HG03571 (cell line): ENCODE data around the gene NBDY.

ENCODE experiments used
- ATAC-seq: cut with Tn5 transposase; IDR thresholded peaks from one replicate; pipeline ENCODE4 v1.9.1; 2021; ENCODE audit not compliant: unreplicated experiment

NBDY gene

DNA sequence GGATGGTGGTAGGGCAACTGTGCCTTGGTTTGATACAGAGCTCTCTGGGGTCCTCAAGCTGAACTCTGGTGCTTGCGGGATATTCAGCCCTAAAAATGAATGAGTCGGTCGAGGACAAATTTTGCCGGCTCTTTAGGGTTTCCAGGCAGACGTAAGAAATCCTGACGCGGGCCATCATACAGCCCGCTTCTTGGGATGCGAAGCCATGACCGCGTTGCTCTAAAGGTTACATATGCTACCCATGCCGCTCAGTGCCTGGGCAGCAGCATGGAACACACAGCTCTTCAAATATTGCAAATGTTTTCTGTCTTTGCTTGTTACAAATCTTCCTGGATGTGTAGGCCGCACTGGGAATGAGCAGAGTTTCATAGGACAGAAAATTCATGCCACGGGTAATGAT is 55.6 kb downstream of the NBDY start:
- ATAC-seq, result no peak

DNA sequence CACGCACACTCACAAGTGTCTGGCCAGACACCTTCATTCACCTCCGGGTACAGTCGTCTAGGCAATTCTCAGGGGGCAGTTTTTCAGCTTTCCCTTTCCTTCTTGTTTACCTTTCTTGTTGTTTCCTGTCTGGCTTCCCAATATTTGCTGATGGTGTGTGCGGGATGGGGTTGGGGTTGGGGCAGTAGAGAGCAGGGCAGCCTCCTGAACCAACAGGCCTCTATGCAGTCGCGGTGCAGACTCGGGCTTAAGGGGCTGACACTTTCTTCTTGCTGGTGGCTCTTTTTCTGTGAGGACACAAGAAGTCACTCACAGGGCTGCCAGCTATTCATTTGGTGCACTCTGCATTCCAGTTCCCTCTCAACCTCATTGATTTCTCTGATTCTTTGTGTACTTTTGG is 56.4 kb downstream of the NBDY start:
- ATAC-seq, result no peak

- no peak for ATAC-seq
Measured at GRCh38 chrX:56786889-56787733, 58.1 kb downstream of the NBDY start.

DNA sequence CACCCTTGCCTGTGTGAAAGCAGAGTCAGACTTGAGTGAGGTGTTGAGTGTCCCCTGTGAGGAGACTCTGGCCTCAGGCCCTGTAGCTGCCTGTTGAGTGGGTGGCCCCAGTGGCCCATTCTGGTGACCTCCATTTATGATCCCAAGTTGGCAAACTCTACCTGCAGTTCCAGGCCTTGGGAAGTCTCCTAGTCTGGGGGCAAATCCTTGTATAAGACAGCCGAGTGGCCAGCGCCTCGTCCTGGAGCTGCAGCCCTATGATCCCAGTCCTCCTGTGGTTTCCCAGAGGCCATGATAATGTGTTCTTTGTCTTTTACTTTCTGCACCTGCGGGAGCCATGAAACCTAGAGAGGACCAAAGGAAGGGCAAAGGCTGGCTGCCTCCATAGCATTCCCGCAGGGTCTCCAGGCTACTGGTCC is 58.7 kb downstream of the NBDY start:
- no peak for ATAC-seq

- no peak for ATAC-seq
Measured at GRCh38 chrX:56788229-56788628, 59.2 kb downstream of the NBDY start.

- ATAC-seq, result no peak
Measured at GRCh38 chrX:56788717-56789122, 59.7 kb downstream of the NBDY start.

GRCh38 chrX:56789518-56790070 is 60.6 kb downstream of the NBDY start:
- ATAC-seq, result no peak

DNA sequence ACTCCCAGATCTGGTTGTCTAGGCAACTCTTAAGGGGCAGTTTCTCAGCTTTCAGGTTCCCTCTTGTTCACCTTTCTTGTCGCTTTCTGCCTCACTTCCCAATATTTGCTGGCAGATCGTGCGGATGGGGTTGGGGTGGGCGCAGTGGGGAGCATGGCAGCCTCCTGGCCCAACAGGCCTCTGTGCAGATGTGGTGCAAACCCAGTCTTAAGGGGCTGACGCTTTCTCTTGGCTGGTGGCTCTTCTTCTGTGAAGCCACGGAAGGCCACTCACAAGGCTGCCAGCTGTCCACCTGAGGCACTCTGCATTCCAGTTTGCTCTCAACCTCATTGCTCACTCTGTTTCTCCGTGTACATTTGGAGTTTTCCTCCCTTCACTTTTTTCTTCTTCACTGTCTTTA is 61.7 kb downstream of the NBDY start:
- ATAC-seq, result no peak

DNA sequence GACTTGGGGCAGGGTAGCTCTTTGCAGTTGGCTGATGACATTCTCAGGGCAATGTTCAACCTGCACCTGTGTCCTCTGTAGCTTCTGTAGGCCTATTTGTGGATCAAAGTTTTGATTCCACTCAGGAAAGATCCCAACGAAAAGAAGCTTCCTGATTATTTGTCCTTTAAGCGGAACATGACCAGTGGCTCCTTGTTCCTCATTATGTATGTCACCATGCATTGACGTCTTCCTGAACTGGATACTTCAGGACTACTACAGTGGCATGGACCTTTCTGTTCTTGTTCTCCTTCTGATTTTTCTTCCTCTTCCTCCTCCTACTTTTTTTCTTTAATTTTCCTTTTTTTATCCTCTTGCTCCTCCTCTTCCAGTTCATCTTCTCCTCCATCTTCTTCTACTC is 62.4 kb downstream of the NBDY start:
- no peak for ATAC-seq

DNA sequence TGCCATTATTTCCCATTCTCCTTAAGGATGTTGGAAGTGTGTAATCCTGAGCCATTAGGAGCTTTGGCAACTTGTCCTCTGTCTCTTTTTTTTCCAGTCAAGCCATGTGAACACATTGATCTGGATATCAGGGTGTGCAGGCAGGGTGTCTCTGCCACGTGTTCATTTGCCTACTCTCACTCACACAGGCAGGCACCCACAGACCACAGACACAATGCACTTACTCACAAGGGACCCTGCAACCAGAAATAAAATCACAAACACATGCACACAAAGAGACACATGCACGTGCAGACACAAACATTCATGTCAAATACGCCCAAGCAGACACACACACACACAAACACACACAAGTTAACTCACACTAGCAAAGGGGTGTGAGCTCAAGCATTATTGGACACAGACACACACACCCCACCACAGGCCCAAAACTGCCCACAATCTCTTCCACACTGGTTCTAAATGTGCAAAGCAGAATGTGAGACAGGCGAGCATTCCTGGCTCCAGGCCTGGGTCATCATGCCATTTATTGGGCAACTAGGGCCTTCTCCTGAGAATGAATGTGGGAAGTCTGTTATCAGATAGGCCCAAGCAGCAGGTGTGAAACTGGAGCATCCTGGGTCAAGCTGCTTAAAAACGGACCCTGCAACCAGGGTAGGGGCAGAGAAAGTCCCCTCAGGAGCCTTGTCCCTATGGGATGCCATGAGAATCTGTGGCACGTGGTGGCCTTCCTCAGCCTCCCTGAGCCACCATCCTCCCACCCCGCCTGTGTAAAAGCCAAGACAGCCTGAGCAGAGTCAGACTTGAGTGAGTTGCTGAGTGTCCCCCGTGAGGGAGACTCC is 63.4 kb downstream of the NBDY start:
- ATAC-seq, result no peak

GRCh38 chrX:56793112-56793430 is 64.0 kb downstream of the NBDY start:
- no peak for ATAC-seq

GRCh38 chrX:56793521-56794320 is 64.7 kb downstream of the NBDY start:
- no peak for ATAC-seq

- ATAC-seq, result no peak
Measured at GRCh38 chrX:56794404-56795230, 65.6 kb downstream of the NBDY start.

DNA sequence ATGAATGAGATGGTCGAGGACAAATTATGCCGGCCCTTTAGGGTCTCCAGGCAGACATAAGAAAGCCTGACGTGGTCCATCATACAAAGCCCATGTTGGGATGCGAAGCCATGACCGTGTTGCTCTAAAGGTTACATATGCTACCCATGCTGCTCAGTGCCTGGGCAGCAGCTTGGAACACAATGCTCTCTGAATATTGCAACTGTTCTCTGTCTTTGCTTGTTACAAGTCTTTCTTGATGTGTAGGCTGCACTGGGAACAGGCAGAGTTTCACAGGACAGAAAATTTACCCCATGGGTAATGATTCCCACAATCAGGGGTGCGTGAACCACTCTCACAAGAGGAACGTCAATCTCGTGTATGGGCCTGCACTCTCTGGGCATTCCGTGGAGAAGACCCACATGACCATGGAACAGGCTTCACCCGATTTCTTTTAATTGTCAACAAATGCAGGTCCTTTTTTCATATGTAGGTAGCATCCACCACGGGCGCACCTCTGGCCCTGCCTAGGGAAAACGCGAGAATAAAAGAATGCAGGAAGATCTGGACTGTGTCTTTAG is 66.3 kb downstream of the NBDY start:
- no peak for ATAC-seq

GRCh38 chrX:56796641-56797395 is 67.8 kb downstream of the NBDY start:
- no peak for ATAC-seq

DNA sequence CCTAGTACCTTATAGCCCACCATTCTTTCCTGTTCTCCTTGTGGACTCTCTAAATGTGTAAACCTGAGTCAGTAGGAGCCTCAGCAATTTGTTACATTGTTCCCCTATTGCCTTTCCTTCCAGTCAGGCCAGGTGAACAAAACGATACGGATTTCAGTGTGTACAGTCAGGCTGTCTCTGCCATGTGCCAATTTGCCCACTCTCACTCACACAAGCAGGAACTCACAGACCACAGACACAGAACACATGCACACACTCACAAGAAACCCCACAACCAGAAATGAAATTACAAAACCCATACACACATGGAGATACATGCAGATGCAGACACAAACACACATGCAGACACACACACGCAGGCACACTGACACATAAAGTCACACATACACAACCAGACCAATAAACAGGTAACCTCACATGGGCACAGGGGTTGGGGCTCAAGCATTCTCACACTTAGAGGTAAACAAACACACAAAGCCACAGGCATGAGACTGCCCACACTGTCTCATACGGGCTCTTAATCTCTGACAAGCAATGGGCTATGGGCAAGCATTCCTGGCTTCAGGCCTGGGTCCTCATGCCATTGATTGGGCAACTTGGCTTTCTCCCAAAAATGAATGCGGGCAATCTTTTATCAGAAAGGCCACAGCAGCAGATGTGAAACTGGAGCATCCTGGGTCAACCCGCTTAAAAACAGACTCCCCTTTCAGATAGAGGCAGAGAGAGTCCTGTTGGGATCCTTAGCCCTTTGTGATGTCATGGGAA is 68.7 kb downstream of the NBDY start:
- ATAC-seq, result no peak

GRCh38 chrX:56798339-56798711 is 69.3 kb downstream of the NBDY start:
- no peak for ATAC-seq

DNA sequence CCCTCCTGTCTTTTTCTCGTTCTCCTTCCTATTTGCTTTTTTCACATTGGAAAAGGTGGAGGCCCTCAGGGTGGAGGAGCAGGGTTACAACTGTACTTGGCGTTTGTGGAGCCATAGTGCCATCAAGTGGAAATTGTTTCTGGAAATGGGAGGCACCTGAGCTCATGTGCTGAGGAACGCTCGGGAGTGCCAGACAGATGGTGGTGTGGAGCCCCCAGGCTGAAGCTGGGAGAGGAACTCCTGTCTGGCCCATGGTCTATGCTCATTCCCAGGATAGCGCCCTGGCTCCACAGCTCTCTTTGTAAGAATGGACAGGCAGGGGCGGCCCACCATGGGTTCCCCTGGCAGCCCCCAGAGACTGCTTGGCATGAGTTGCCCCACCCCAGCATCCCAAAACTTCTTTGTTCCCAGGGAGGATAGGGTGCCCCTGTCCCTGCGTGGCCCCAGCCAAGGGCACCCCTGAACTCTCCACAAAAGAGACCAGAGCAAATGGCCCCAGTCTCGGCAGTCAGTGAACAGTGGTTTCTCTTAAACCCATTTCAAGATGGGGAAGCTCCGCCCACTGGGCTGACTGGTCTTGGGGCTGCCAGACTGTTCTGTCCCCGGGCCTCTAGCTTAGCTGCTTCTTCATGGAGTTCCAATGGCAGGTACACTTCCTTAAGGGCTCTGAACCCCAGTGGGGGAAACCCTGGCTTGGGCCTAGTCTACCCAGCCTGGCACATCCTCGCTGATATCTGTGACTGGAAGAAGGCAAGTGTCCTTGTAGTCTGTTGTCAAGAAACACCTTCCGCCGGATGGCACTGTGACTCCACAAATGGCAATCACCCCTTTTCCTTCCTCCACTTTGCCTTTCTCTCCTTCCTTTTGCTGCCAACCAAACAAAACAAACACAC is 70.1 kb downstream of the NBDY start:
- no peak for ATAC-seq
